Parathyroid adenoma (tissue), 2 donors: Measurements from ENCODE around the gene DACH1.
A peak's percentile ranks its signal among the peaks of the same experiment; 100 is the strongest.

ENCODE experiments used
- H2AFZ ChIP-seq: fragments of 300-600 bp; sonication (generic); one replicate; pipeline ENCODE4 v1.7.0; 2017; ENCODE audit warnings: antibody characterized with exemption, mild to moderate bottlenecking
- H3K27ac ChIP-seq: fragments of 300-600 bp; sonication (generic); one replicate; pipeline ENCODE4 v1.7.0; 2017
- H3K27me3 ChIP-seq: fragments of 300-600 bp; sonication (generic); one replicate; pipeline ENCODE4 v1.7.0; 2017; ENCODE audit warnings: low read length; ENCODE audit not compliant: control insufficient read depth, insufficient read depth
- H3K36me3 ChIP-seq: fragments of 300-600 bp; sonication (generic); one replicate; pipeline ENCODE4 v1.7.0; 2017; ENCODE audit warnings: low read length; ENCODE audit not compliant: control insufficient read depth, insufficient read depth
- H3K4me1 ChIP-seq: fragments of 300-600 bp; sonication (generic); one replicate; pipeline ENCODE4 v1.7.0; 2017; ENCODE audit warnings: control low read depth
- H3K4me2 ChIP-seq: fragments of 300-600 bp; sonication (generic); one replicate; pipeline ENCODE4 v1.7.0; 2017; ENCODE audit warnings: low read length
- H3K4me3 ChIP-seq: fragments of 300-600 bp; sonication (generic); one replicate; pipeline ENCODE4 v1.7.0; 2017; ENCODE audit warnings: low read depth, low read length
- H3K79me2 ChIP-seq: fragments of 300-600 bp; sonication (generic); one replicate; pipeline ENCODE4 v1.7.0; 2017; ENCODE audit warnings: control low read depth
- H3K9ac ChIP-seq: fragments of 300-600 bp; sonication (generic); one replicate; pipeline ENCODE4 v1.7.0; 2017; ENCODE audit warnings: mild to moderate bottlenecking
- H3K9me3 ChIP-seq: fragments of 300-600 bp; sonication (generic); one replicate; pipeline ENCODE4 v1.7.0; 2017; ENCODE audit warnings: low read length; ENCODE audit not compliant: control insufficient read depth
- TF ChIP-seq, protein P1 (sequence below): fragments of 300-600 bp; sonication (generic); IDR thresholded peaks from one replicate; pipeline ENCODE4 v1.7.0; 2017; ENCODE audit warnings: antibody characterized with exemption, mild to moderate bottlenecking
- donor health status: primary hyperparathyroidism.

The DACH1 gene

DNA sequence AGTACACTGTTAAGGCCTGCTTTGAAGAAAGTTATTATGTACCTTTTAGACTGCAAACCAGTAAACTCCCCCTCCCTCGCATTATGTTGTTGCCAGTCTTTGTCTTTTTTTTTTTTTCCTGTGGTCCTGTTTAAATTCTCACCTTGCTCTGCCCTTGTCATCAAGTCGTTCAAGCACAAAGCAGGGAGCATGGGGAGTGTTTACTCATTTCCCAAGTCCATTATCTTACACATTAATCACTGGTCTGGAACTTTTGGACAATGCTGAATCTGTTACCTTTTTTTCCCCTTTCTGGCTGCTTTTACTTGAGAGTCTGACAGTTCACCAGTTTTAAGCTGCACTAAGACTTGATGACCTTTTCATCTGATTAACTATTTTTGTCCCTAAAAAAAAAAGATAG, 108.2 kb downstream of the DACH1 start:
- no peaks in the 10 kb centered on the region for H3K36me3 ChIP-seq
- no peak overlapping the region for H2AFZ ChIP-seq
- no peaks in the 10 kb centered on the region for H3K9me3 ChIP-seq
- no peak overlapping the region for H3K9ac ChIP-seq
- TF ChIP-seq, protein P1, sequence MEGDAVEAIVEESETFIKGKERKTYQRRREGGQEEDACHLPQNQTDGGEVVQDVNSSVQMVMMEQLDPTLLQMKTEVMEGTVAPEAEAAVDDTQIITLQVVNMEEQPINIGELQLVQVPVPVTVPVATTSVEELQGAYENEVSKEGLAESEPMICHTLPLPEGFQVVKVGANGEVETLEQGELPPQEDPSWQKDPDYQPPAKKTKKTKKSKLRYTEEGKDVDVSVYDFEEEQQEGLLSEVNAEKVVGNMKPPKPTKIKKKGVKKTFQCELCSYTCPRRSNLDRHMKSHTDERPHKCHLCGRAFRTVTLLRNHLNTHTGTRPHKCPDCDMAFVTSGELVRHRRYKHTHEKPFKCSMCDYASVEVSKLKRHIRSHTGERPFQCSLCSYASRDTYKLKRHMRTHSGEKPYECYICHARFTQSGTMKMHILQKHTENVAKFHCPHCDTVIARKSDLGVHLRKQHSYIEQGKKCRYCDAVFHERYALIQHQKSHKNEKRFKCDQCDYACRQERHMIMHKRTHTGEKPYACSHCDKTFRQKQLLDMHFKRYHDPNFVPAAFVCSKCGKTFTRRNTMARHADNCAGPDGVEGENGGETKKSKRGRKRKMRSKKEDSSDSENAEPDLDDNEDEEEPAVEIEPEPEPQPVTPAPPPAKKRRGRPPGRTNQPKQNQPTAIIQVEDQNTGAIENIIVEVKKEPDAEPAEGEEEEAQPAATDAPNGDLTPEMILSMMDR: no peak
- no peaks in the 10 kb centered on the region for H3K27me3 ChIP-seq
- H3K27ac ChIP-seq: peak overlapping the region; percentile 15
- no peaks in the 10 kb centered on the region for H3K4me1 ChIP-seq
- H3K4me3 ChIP-seq: peak overlapping the region; percentile 19
- H3K4me2 ChIP-seq: peak overlapping the region; percentile 42
- no peaks in the 10 kb centered on the region for H3K79me2 ChIP-seq

- no peak overlapping the region for H2AFZ ChIP-seq
- no peaks in the 10 kb centered on the region for H3K79me2 ChIP-seq
- no peaks in the 10 kb centered on the region for H3K9me3 ChIP-seq
- H3K9ac ChIP-seq: no peak overlapping the region
- TF ChIP-seq, protein P1: no peak
- no peak overlapping the region for H3K27ac ChIP-seq
- no peaks in the 10 kb centered on the region for H3K36me3 ChIP-seq
- H3K27me3 ChIP-seq: no peaks in the 10 kb centered on the region
- H3K4me1 ChIP-seq: no peaks in the 10 kb centered on the region
- H3K4me2 ChIP-seq: no peak overlapping the region
- H3K4me3 ChIP-seq: no peak overlapping the region
These were observed 112.5 kb downstream of the DACH1 start for GRCh38 chr13:71754407-71754974.

GRCh38 chr13:71752775-71753513, 114.1 kb downstream of the DACH1 start:
- Histone ChIP-seq H3K27me3 (no peaks in the 10 kb centered on the region), H2AFZ (no peak overlapping the region), H3K9me3 (no peaks in the 10 kb centered on the region), H3K27ac (no peak overlapping the region), H3K4me2 (no peak overlapping the region), H3K79me2 (no peaks in the 10 kb centered on the region), H3K4me3 (no peak overlapping the region), H3K36me3 (no peaks in the 10 kb centered on the region), H3K4me1 (no peaks in the 10 kb centered on the region), H3K9ac (no peak overlapping the region)
- TF ChIP-seq, protein P1: no peak

DNA sequence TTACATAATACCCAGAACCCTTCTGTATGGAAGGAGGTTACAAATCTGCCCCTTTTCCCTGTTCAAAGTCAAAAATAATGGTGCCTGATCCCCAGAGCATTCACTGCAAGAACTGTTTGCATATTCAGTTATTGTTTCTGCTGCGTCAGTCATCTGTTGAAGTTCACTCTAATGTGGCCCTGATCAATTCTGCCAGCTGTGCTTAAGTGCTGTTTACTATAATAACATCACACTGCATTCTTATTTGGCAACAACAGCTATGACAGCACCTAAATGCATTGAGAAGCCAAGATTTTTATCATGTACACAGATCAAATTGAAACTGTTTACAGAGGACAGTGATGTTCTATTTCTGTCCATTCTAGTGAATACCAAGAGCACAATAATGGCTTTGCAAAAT, 115.9 kb downstream of the DACH1 start:
- no peak overlapping the region for H2AFZ ChIP-seq
- no peaks in the 10 kb centered on the region for H3K36me3 ChIP-seq
- TF ChIP-seq, protein P1: no peak
- no peak overlapping the region for H3K27ac ChIP-seq
- H3K4me3 ChIP-seq: no peak overlapping the region
- no peaks in the 10 kb centered on the region for H3K79me2 ChIP-seq
- no peaks in the 10 kb centered on the region for H3K9me3 ChIP-seq
- H3K9ac ChIP-seq: no peak overlapping the region
- H3K4me2 ChIP-seq: no peak overlapping the region
- no peaks in the 10 kb centered on the region for H3K4me1 ChIP-seq
- H3K27me3 ChIP-seq: no peaks in the 10 kb centered on the region

DNA sequence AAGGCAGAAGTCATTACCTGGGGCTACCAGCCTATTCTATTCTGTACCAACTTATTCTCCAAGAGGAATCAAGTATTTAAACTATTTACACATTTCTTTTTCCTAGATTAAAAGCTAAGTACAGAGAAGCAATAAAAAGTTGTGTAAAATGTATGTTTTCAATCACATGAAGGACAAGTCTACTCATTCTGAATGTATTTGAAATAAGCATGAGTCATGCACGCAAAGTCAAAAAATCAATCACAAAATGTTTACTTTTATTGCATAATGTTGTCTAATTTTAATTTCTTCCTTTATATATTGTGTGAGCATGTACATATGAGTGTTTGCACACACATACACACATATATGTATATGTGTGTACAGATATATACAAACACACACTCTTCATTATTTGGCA, 136.7 kb downstream of the DACH1 start:
- H3K9me3 ChIP-seq: no peaks in the 10 kb centered on the region
- TF ChIP-seq, protein P1: no peak
- no peak overlapping the region for H2AFZ ChIP-seq
- no peak overlapping the region for H3K4me2 ChIP-seq
- no peak overlapping the region for H3K27ac ChIP-seq
- H3K79me2 ChIP-seq: no peaks in the 10 kb centered on the region
- no peaks in the 10 kb centered on the region for H3K4me1 ChIP-seq
- no peak overlapping the region for H3K9ac ChIP-seq
- H3K4me3 ChIP-seq: no peak overlapping the region
- H3K36me3 ChIP-seq: no peaks in the 10 kb centered on the region
- H3K27me3 ChIP-seq: no peaks in the 10 kb centered on the region
